ENCODE data around the gene MRPS7. TPM values are rescaled to one million over a fixed set of nuclear protein-coding genes. Genes with fewer than 3 reads are reported as not detected.

Gene MRPS7
- total RNA-seq, 1 donor from 2014 or later, result 43.3 TPM

- H3K4me1 ChIP-seq, result no peaks in the 10 kb centered on the region
- no peak overlapping the region for H3K9ac ChIP-seq
- H3K4me2 ChIP-seq, result no peak overlapping the region
- H3K36me3 Mint-ChIP-seq, result peaks cover 31% of the 10 kb centered on the region
- H3K27ac Mint-ChIP-seq, result peak overlapping the region; percentile 20
- H3K9me3 Mint-ChIP-seq, result no peaks in the 10 kb centered on the region
- H2AFZ ChIP-seq (replicated peaks), result no peak overlapping the region
- peaks cover 11% of the 10 kb centered on the region for H4K20me1 ChIP-seq (ENCODE audit: low read depth)
- H3K9me3 ChIP-seq (ENCODE audit: low read depth), result no peaks in the 10 kb centered on the region
- no peak overlapping the region for H3K27ac ChIP-seq
- H3K27me3 ChIP-seq, result no peaks in the 10 kb centered on the region
- H3K4me3 Mint-ChIP-seq, result peak overlapping the region; percentile 18
- TF ChIP-seq EZH2phosphoT487 (IDR thresholded peaks at IDR 0.05) (no peak), CTCF (IDR thresholded peaks at IDR 0.05) (peak; percentile 92), EZH2 (IDR thresholded peaks at IDR 0.05) (no peak)
- H3K36me3 ChIP-seq, result no peaks in the 10 kb centered on the region
- H3K4me1 Mint-ChIP-seq, result no peaks in the 10 kb centered on the region
- DNase-seq (ENCODE audit: low spot score), result peak; percentile 80
- peaks cover 33% of the 10 kb centered on the region for H3F3A ChIP-seq (ENCODE audit: low read depth)
- no peak overlapping the region for H3K4me3 ChIP-seq
- peaks cover 11% of the 10 kb centered on the region for H3K27me3 Mint-ChIP-seq (ENCODE audit: insufficient read depth, low read depth)
- no peaks in the 10 kb centered on the region for H3K79me2 ChIP-seq (ENCODE audit: low read depth)
Observed at GRCh38 chr17:75238684-75239191, 22.9 kb upstream of the MRPS7 start.

- TF ChIP-seq CTCF (IDR thresholded peaks at IDR 0.05), result no peak
- no peak for TF ChIP-seq EZH2phosphoT487 (IDR thresholded peaks at IDR 0.05)
- no peak for TF ChIP-seq EZH2 (IDR thresholded peaks at IDR 0.05)
- no peak overlapping the region for H2AFZ ChIP-seq (replicated peaks)
- H3K27me3 ChIP-seq, result no peaks in the 10 kb centered on the region
- H3K36me3 ChIP-seq, result no peaks in the 10 kb centered on the region
- no peak for DNase-seq (ENCODE audit: low spot score)
- peaks cover 33% of the 10 kb centered on the region for H3F3A ChIP-seq (ENCODE audit: low read depth)
- H4K20me1 ChIP-seq (ENCODE audit: low read depth), result peaks cover 11% of the 10 kb centered on the region
- Mint-ChIP-seq H3K4me1 (no peaks in the 10 kb centered on the region), H3K4me3 (no peak overlapping the region), H3K36me3 (peaks cover 33% of the 10 kb centered on the region), H3K27me3 (ENCODE audit: insufficient read depth, low read depth) (peaks cover 11% of the 10 kb centered on the region), H3K9me3 (no peaks in the 10 kb centered on the region), H3K27ac (peak overlapping the region; percentile 20)
- no peaks in the 10 kb centered on the region for H3K79me2 ChIP-seq (ENCODE audit: low read depth)
- H3K27ac ChIP-seq, result no peak overlapping the region
- H3K4me3 ChIP-seq, result no peak overlapping the region
- H3K4me2 ChIP-seq, result no peak overlapping the region
- H3K9me3 ChIP-seq (ENCODE audit: low read depth), result no peaks in the 10 kb centered on the region
- no peaks in the 10 kb centered on the region for H3K4me1 ChIP-seq
- H3K9ac ChIP-seq, result no peak overlapping the region
Observed at GRCh38 chr17:75239214-75239613, 22.5 kb upstream of the MRPS7 start.

GRCh38 chr17:75239778-75240393, 21.8 kb upstream of the MRPS7 start:
- Mint-ChIP-seq H3K27me3 (ENCODE audit: insufficient read depth, low read depth) (peaks cover 11% of the 10 kb centered on the region), H3K4me3 (no peak overlapping the region), H3K27ac (no peak overlapping the region), H3K4me1 (no peaks in the 10 kb centered on the region), H3K9me3 (no peaks in the 10 kb centered on the region), H3K36me3 (peaks cover 29% of the 10 kb centered on the region)
- DNase-seq (ENCODE audit: low spot score), result peak; percentile 14
- no peak overlapping the region for H3K4me3 ChIP-seq
- H3K27ac ChIP-seq, result peak overlapping the region; percentile 49
- H3K27me3 ChIP-seq, result no peaks in the 10 kb centered on the region
- peaks cover 33% of the 10 kb centered on the region for H3F3A ChIP-seq (ENCODE audit: low read depth)
- H3K9me3 ChIP-seq (ENCODE audit: low read depth), result no peaks in the 10 kb centered on the region
- no peak overlapping the region for H3K9ac ChIP-seq
- H3K4me2 ChIP-seq, result peak overlapping the region; percentile 39
- no peaks in the 10 kb centered on the region for H3K79me2 ChIP-seq (ENCODE audit: low read depth)
- no peak overlapping the region for H2AFZ ChIP-seq (replicated peaks)
- no peaks in the 10 kb centered on the region for H3K4me1 ChIP-seq
- H3K36me3 ChIP-seq, result no peaks in the 10 kb centered on the region
- TF ChIP-seq CTCF (IDR thresholded peaks at IDR 0.05), result no peak
- no peak for TF ChIP-seq EZH2 (IDR thresholded peaks at IDR 0.05)
- TF ChIP-seq EZH2phosphoT487 (IDR thresholded peaks at IDR 0.05), result no peak
- H4K20me1 ChIP-seq (ENCODE audit: low read depth), result peaks cover 11% of the 10 kb centered on the region

All from neural progenitor cell (in vitro differentiated cells).